Inflammatory macrophage treated with lipopolysaccharide for 1 hour (primary cell): ENCODE data around the gene HIGD1B.

ENCODE experiments used
- DNase-seq, 2 donors: peaks; one replicate each; pipeline ENCODE4 v3.0.0-alpha.2; 2020 to 2022

HIGD1B gene

DNA sequence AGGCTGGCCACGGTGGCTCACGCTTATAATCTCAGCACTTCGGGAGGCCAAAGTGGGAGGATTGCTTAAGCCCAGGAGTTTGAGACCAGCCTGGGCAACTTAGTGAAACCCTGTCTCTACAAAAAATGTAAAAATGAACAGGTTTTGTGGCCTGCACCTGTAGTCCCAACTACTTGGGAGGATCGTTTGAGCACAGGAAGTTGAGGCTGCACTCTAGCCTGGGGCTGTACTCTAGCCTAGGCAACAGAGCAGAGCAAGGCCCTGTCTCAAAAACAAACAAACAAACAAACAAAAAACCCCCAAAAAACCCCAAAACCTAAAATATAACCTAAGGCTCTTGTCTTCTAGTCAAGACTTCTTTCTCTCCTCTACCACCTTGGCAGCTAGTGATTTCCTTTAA lies 7.4 kb upstream of the HIGD1B start:
- DNase-seq = no peak

DNA sequence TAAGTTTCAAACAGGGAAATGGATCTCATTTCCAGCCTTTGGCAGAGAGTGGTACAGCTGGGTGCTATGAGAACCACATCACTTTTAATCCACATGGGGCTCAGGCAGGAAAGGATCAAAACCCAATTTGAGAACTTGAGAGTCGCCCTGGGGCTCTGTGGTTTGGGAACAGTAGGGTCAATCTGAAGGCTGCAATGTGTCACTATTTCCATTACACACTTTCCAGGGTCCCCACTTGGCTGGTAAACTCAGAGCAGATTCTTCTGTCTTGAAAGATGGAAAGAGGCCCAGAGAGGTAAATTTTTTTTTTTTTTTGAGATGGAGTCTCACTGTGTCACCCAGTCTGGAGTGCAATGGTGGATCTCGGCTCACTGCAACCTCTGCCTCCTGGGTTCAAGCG lies 6.7 kb upstream of the HIGD1B start:
- no peak for DNase-seq

- no peak for DNase-seq
These were observed 4.9 kb upstream of the HIGD1B start for GRCh38 chr17:44842748-44843147.

DNA sequence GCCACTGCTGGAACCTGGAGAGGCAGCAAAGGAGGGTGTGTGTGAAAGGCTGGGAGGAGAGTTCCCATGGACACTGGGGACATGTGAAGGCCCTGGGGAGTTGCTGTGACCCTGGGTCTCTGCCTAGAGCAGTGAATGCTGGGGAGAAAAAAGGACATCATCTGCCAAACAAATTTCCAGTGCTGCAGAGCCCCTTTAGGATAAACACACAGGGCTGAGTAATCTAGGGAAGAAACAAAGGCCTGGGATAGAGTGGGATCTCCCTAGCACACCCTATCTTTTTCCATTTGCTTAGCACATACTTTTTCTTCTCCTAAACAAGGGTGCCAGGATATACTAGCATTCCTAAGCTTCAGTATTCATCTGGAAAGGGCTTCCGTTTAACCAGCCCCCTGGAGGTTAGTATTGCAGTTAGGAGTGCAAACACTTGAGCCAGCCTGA lies 3.3 kb upstream of the HIGD1B start:
- no peak for DNase-seq

DNA sequence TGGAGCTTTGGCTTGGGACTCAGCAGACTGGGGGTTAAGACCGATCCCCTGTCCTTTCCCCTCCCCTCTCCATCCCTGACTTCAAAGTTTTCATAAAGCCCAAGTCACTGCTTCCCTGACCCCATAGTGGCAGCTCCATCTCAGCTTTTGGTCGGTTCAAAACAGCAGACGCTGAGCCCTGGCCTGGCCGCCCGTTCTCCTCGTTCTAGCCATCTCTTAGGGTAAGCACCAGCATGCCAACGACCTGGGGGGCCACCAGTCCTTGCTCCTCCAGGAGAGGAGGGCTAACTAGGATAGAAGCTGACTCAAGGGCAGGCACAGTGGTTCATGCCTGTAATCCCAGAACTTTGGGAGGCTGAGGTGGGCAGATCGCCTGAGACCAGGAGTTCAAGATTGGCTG lies 1.5 kb upstream of the HIGD1B start:
- DNase-seq = no peak

GRCh38 chr17:44848257-44848795 lies 643 bp downstream of the HIGD1B start:
- DNase-seq = no peak

- DNase-seq = no peak
These were observed 1.3 kb downstream of the HIGD1B start for GRCh38 chr17:44848961-44849489.

DNA sequence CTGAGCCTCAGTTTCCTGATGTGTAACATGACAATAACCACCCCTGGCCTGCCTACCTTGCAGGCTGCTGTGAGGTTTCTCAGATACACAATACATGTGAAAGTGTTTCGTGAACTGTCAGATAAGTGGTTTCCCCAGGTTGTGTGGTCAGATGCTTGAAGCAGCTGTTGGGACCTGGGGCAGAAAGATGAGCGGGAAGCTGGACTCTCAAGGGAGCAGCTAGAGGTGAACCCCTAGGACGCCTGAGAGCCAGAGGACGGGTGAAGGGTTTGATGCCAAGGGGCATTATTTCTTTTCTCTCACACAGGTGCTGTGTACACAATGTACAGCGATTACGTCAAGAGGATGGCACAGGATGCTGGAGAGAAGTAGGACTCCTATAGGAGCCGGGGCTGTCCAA lies 2.3 kb downstream of the HIGD1B start:
- DNase-seq = no peak

DNA sequence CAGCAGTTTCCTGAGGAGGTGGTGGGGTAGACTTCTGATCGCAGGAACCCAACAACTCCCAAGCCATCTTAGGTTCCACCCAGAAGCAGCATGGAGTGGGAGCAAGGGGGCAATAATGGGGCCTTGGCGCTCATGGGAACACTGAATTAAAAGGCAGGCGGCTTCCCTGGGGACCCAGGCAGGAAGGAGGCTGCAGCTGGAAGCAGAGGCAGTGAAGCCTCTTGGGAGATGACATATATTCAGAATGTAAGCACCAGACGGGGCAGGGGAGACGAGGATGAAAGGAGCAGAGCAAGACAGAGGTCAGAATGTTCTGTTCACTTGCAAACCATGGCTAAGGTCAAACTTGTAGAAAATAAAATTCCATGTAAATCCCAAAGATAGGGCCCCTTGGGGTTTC lies 2.9 kb downstream of the HIGD1B start:
- no peak for DNase-seq

DNA sequence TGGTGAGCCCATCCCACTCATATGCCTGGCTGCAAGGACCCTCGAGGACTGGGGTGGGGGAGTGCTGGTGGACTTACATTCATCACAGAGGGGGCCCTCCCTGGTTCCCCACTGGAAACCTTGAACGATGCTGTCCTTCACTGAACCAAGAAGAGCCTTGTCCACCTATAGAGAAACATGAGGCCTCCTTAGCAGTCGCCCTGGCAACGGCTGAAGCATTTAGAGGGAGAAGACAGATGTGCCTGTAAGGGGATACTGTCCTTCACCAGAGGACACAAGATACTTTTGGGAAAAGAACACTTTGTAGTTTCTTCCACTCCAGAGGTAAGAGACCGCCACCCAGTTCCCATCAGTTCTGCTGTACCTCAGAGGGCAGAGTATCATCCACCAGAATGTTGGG lies 6.5 kb downstream of the HIGD1B start:
- no peak for DNase-seq

GRCh38 chr17:44859701-44860100 lies 12.0 kb downstream of the HIGD1B start:
- no peak for DNase-seq

DNA sequence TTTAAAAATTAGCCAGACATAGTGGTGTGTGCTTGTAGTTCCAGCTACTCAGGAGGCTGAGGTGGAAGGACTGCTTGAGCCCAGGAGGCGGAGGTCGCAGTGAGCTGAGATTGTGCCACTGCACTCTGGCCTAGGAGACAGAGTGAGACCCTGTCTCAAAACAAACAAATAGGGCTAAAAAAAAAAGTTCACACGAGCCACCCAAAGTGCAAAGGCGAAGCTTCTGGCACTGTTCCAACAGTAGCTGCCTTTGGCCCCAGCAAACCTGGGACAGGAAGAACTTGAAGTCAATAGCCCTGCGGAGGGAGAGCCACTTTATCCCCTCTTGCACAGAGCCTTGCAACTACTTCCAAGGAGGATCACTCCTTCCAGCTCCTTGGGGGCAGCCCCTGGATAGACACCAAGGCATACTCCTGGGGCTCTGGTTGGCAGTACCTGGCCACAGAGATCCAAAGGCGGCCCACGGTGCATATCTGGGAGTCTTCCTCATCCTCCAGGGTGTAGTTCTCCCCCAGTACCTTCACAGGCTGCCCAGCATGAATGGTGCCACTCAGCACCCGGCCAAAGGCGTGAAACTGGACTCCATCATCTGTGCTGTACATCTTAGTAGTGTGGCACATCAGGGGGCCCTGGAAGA lies 14.7 kb downstream of the HIGD1B start:
- no peak for DNase-seq

GRCh38 chr17:44863061-44863918 lies 15.6 kb downstream of the HIGD1B start:
- DNase-seq = no peak

GRCh38 chr17:44864831-44865230 lies 17.1 kb downstream of the HIGD1B start:
- DNase-seq = no peak

DNA sequence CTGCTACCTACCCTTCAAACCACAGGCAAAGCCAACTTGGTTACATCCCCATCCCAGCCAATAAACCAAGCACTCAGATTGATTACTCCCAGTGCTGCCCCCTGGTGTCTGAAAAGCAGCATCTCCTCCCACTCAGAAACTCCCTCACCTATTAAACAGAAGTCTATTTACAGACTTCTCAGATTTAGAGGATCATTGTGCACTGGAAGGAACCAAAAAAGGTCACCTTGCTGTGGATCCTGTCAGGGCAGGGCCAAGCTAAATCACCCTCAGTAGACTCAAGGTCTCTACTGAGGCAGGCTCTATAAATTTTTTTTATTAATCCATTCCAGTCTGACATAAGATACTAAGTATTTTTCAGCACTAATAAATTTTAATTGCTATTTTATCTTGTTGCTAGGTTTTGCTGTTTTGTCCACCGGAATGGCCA lies 17.6 kb downstream of the HIGD1B start:
- DNase-seq = peak; percentile 48 to 89

DNA sequence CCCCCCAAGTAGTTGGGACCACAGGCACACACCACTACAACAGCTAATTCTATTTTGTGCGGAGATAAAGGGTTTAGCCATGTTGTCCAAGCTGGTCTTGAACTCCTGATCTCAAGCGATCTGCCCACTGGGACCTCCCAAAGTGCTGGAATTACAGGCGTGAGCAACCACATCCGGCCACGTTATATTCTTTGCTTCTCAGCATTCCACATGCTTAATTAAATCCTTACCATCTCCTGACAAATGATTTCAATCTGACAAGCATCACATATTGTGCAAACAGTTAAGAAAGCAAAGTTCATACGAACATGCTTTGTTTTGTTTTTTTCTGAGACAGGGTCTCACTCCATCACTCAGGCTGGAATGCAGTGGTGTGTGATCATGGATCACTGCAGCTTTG lies 18.2 kb downstream of the HIGD1B start:
- DNase-seq = no peak

GRCh38 chr17:44867841-44868240 lies 20.2 kb downstream of the HIGD1B start:
- no peak for DNase-seq

DNA sequence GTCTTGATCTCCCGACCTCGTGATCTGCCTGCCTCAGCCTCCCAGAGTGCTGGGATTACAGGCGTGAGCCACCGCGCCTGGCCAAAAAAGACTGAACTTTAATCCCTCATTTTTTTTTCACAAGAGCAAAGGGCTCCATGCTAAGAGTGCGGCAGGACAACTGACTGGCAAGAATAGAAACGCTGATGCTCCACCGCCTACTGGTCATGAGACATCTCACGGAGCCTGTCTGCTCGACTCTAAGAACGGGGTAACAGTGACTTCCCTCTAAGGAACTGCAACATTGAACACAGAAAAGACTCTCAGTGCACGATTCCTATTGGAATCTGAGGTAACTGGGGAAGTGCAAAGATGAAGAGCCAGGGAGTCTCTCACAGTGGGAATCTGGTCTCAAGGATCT lies 23.9 kb downstream of the HIGD1B start:
- DNase-seq = peak in 1 of 2 donors; percentile 15

DNA sequence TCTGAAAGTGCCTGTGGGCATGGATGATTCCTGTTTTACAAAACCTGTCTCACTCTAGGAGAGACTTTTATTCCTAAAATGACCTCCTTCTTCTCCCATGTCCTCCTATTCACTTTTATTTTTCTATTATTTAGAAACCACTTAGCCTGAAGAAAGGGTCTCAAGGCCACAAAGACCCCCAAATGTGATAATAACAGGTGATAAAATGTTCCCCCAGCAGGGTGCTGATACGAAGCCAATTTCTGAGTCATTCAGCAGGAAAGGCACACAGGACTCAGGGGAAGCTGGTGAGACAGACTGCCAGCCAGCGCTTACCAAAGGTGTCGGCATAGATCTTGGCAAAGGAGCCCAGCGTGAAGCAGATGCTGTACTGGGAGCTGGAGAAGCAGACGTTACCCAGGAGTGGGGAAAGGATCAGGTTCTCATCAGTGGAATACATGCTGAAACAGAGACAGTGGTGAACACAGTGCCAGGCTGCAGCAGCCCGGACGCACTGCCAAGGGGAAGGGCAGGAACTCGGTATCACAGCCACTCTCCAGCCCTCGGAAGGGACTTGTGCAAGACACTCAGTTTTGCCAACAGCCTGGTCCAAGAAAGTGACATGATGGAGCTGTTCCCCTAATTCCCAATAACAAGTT lies 24.6 kb downstream of the HIGD1B start:
- no peak for DNase-seq

DNA sequence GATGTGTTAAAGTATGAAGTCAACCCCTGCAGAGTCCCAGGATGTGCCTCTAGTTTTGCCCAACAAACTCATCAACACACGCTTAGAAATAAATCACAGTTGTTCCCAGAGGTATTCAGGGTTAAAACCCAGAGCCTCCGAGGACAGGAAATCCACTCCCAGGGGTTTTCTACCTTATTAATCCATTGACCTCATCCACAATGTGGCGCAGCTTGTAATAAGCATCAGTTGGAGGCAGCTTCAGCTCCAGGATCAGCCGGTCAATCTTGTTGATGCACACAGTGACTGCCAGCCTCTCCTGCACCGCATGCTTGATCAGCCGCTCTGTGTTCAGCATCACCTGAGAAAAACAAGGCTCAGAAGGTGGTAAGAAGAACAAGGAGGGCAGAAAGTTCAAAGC lies 28.1 kb downstream of the HIGD1B start:
- DNase-seq = no peak

DNA sequence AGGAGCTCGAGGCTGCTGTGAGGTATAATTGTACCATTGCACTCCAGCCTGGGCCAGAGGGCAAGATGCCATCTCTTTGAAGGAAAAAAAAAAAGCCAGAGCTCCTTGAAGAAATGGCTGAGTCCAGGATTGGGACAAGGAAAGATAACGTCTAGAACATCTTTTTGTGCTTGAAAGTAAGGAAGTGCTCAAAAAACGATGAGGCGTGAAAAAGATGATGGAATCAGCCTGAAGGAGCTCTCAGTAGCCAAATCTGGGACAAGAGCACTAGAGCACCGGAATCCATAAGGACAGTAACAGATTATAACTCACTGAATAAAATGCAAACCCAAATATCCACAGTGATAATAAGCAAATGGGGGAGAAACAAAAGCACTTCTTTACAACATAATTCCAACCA lies 29.4 kb downstream of the HIGD1B start:
- no peak for DNase-seq

GRCh38 chr17:44878627-44879221 lies 31.0 kb downstream of the HIGD1B start:
- DNase-seq = peak in 1 of 2 donors; percentile 47

DNA sequence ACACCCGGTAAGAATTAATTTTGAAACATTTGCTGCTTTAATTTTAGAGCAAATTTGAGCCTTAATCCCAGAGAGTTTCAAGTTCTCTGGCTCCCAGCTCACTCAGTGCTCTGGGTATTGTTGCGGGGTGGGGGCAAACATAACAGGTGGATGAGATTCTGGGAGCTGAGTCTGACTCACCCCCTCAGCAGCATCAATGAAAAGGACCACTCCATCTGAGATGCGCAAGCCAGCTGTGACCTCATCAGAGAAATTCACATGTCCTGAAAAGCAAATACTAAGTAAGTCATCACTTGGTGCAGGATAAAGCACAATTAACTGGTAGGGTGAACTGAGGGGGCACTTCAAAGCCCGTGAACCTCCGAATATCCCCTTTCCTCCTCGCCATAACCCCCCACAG lies 31.7 kb downstream of the HIGD1B start:
- DNase-seq = no peak
